ENCODE results near the gene ADGRF5.
"Not testable (repeated sequence)": the region's sequence is repeated elsewhere in the genome, so short reads cannot be mapped to it uniquely, and the experiment has no call there.

DNA sequence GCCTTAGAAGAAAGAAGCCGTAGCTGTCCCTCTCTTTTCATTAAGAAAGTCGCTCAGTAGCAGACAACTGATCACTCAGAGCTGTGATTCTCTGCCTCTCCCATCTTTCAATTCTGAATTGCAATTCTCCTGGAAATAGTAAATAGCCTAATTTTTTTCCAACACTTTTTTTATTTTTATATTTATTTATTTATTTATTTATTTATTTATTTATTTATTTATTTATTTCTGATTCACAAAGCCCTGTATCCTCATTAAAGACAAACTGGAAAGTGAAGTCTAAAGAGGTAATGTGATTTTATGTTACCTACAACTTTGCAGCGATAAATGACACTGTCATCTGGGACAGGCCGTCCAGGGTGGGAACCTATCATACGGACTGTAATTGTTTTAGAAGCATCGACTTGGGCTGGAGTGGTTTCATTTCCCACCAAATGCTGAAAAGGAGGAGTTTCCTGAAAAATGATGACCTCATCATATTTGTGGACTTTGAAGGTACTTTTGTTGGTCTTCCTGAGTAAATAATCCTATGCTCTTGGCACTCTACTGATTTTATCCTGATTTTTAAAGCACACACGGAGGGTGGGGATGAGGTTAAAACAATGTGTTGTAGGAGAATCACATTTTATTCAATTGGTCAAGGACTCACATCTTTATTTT lies 87.4 kb downstream of the ADGRF5 start:
- TF ChIP-seq, protein P1, sequence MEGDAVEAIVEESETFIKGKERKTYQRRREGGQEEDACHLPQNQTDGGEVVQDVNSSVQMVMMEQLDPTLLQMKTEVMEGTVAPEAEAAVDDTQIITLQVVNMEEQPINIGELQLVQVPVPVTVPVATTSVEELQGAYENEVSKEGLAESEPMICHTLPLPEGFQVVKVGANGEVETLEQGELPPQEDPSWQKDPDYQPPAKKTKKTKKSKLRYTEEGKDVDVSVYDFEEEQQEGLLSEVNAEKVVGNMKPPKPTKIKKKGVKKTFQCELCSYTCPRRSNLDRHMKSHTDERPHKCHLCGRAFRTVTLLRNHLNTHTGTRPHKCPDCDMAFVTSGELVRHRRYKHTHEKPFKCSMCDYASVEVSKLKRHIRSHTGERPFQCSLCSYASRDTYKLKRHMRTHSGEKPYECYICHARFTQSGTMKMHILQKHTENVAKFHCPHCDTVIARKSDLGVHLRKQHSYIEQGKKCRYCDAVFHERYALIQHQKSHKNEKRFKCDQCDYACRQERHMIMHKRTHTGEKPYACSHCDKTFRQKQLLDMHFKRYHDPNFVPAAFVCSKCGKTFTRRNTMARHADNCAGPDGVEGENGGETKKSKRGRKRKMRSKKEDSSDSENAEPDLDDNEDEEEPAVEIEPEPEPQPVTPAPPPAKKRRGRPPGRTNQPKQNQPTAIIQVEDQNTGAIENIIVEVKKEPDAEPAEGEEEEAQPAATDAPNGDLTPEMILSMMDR (IDR thresholded peaks at IDR 0.05; ENCODE audit: low read depth, low read length): not testable (repeated sequence)
- TF ChIP-seq EZH2phosphoT487 (IDR thresholded peaks at IDR 0.05; ENCODE audit: low read depth): not testable (repeated sequence)
